Stimulated activated CD8-positive, alpha-beta memory T cell treated with anti-CD3 and anti-CD28 coated beads, Interleukin-7, amount 100 ng/mL, for 24 hours (primary cell): ENCODE measurements around the gene ODC1.

Experiments used
- DNase-seq: peaks from one replicate; pipeline ENCODE4 v3.0.0-alpha.2; 2020; ENCODE audit warnings: low read depth

ODC1 gene

DNA sequence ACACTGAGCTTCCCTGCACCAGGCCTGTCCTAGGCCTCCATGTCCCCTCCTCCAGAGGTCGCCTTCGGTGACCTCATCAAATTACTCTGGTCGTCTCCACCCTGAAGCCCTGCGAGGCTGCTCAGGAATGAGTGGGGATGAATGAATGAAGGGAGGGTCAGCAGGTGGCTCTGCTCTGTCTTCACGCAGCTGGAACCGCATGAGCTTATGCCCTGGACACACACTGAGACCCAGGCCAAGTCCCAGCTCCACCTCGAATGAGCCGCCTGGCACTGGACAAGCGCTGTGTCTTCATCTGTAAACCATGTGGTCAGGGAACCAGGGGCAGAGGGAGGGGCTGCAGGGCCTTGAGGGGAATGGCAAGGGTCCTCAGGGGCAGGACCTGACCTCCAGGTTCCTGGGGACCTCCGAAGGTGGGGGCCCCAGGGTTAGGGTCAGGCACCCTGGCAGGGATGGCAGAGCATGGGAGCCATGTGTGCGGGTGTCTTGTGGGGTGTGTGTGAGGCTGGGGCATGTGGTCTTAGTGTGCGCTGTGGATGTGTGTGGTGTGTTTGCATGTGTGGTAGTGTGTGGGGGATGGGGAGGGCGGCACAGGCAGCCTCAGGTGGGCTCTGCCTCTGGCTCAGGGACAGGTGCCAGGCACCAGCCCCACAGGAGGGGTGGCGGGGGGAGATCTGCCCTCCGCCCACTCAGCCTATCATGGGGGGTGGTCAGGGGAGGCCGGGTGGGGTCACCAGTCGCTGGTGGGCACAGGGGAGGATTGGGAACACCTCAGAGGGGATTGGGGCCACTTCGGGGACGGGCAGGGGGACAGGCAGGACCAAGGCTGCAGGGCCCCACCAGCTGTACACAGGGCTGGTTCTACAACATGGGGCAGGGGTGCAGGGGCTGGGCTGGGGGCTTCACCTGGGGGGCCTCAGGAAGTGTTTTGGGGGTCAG, 13.9 kb downstream of the ODC1 start:
- no peak for DNase-seq

DNA sequence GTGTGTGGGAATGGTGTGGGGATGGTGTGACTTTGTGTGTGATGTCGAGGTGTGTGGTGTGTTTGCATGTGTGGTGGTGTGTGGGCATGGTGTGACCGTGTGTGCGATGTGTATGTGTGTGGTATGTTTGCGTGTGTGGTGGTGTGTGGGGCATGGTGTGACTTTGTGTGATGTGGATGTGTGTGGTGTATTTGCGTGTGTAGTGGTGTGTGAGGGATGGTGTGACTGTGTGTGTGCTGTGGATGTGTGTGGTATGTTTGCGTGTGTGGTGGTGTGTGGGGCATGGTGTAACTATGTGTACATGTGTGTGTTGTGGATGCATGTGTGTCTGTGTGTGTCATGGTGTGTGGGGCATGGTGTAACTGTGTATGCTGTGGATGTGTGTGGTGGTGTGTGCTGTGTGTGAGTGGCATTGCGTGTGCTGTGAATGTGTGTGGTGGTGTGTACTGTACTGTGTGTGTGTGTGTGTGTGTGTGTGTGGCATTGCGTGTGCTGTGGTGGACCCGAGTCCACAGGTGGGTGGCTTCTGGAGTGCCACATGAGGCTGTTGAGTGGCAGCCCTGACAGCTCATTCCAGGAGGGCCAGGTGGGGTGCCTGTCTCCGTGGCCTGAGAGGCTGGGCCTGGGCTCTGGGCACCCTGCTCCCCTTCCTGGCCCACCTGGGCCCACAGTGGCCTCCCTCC, 14.7 kb downstream of the ODC1 start:
- no peak for DNase-seq

DNA sequence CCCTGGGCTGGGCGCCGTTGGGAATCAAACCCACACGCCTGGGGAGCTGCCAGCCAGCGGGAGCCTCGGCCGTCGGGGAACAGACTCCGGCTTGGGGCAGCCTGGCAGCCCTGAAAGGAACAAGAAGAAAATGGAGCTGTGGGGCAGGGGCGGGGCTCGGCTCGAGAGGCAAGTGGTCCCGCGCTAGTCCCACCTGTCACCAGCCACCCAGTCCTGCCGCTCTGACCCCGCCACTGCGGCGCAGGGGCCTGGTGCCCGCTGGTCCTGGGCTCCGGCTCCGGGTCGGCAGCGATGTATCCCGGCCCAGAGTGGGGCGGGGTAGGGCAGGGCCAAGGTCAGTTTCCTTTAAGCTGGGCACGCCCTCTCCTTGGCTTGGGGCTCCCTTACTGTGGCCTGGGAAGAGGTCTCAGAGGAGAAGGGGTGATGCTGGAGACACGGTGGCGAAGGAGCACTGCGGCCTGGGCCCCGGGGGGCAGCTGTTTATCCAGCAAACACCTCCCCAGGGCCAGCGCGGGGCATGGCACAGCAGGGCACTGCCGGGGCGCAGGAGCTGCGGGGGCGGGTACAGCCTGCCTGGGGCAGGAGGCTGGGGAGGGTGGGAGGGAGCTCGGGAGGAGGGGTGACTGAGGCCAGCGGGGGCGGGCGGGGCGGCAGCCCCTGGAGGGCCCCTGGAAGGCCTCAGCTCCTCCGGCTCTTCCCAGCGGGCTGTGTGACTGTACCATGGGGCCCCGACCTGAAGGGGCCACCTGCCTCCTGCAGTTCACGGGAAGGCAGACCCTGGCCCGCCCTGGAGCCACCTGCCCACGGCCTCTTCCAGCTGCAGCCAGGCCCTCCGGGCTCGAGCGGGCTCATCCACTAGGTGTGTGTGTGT, 15.6 kb downstream of the ODC1 start:
- DNase-seq, result no peak

DNA sequence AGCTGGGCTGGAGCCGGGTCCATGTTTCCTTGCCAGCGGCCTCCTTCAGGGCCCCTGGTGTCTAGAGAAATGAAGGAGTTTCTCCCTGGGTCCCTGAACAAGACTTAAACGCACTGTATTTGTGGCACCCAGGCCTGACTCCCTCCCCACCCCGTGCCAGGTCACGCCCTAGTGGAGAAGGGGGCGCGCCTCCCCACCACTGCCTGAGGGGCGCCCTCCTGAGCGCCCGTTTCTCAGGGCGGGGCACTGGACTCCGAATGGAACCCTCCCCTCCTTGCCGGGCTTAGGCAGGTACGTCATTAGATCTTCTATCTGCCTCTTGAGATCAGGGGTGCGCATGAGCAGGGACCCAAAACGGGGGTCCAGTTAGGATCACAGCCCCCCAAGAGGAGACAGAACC, 16.3 kb downstream of the ODC1 start:
- DNase-seq, result no peak

DNA sequence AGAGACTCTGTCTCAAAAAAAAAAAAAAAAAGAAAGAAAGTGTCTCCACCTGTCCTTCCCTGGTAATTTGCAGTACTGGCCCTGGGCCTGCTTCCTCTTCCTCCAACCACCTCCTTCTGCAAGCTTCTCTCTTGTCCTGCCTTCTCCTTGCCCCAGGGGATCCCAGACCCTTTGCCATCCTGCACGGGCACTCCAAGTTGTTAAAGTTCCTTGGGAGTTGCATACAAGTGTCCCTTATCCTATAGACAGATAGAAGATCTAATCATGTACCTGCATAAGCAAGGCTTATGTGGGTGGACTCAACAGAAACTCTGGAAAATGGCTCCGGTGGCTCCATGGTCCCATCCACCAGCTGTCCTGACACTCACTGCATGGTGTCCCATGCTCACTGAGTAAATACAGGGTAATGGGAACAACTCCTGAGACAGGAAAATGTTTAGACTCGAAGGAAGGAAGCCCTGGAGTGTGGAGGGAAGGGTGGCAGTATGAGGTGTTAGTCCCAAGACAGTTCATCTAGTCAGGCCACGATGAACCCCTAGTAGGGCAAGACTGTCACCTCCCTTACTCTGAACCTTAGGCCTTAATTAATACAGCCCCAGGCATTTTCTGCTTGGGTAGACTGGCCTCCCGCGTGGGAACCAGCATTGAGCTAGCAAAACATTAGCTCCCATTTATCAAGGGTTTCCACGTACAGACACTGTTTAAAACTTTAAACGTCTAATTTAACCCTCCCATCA, 17.1 kb downstream of the ODC1 start:
- no peak for DNase-seq

DNA sequence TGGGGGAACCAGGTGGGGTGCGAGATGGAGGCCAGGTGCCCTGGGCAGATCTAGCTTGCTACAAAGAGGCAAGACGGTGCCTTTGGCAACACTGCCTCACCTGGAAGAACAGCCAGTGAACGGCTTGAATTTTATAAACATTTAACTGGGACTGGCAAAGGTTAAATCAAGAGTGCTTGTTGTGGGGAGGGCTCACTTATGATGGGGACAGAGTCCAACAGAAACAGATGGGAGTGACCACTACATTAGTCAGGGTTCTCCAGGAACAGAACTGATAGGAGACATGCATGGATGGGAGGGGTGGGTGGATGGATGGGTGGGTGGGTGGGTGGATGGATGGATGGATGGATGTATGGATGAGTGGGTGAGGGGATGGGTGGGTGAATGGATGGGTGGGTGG, 19.2 kb downstream of the ODC1 start:
- no peak for DNase-seq

DNA sequence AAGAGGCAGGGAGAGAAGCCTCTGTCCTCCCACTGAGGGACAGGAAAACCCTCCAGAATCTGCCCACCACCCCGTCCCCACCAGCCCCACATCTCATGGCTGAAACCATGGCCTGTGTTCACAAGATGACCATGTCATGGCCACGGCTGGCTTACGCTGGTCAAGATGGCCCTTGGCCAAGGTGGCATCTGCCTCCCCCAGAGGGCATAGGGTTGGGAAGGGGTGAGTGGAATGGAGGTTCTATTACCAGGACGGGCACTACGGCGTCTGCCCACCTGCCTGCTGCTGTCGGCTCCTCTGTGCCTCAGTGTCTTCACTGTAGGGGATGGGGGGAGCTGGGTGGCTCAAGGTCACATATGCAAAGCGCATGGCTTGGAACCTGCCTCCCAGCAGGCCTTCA, 19.8 kb downstream of the ODC1 start:
- DNase-seq, result no peak

DNA sequence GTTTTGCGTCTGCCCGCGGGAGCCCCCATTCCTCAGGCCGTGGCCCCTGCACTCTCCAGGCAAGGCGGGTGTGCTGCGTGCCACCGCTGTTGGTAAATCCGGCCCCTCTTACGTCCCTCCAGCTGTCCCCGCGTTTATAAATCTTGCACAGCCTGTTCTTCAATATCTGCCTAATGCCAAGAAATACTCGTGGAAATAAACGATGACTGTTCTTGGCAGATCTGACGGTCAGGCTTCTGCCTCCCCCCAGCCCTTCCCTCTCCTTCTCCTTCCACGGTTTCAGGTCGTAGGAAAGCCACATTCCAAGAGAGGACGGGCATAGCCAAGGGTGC, 20.5 kb downstream of the ODC1 start:
- DNase-seq, result no peak

DNA sequence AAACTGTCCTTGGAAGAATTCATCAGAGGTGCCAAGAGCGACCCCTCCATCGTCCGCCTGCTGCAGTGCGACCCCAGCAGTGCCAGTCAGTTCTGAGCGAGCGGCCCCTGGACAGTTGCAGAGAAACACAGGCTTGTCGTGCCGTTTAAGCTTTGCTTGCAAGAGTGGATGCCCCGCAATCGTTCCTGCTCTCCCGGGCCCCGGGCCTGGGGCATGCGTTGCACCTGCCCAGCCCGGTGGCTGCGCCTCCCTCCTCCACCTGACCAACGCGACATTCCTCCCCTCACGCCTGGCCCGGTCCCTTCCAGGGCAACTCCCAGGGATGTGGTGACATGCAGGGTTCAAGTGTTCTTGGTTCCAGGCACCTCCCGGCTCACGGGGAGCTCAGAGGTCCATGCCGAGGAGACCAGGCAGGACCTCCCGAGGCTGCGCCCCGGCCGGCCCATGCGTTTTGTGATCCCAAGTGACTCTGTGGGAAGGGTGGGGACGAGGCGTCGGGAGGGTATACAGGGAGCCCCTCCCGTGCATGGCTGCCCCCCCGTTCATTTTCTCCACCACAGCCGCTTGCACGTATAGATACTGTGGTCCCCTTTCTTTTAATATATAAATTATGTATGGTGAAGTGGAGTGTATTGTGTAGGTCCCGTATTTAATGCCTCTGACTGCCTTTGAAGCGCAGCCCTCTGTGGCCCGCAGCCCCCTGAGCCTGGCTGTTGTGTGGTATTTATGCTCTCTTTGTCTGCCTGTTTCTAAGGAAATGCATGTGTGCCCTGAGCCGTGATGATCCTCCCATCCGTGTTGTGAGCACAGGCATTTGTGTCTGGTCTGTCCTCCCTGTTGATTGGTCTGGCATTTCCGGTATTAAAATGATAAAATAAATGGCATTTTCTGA, 21.2 kb downstream of the ODC1 start:
- no peak for DNase-seq

DNA sequence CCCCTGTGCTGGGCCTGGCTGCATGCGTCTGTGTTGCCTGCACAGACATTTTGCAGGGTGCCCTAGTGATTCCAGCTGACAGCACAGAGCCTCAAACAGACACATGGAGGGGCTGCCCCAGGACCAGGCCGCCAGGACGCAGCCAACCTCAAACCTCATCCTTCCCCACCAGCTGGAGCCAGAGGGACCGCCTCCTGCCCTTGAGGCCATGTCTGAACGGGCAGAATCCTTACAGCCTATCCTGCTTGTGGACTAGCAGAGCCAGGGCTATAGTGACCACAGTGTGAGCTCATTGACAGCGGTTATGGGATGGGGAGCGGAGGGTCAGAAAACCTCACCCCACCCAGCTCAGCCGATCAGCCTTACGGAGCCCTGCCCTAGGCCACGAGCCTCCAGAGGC, 22.4 kb downstream of the ODC1 start:
- no peak for DNase-seq

DNA sequence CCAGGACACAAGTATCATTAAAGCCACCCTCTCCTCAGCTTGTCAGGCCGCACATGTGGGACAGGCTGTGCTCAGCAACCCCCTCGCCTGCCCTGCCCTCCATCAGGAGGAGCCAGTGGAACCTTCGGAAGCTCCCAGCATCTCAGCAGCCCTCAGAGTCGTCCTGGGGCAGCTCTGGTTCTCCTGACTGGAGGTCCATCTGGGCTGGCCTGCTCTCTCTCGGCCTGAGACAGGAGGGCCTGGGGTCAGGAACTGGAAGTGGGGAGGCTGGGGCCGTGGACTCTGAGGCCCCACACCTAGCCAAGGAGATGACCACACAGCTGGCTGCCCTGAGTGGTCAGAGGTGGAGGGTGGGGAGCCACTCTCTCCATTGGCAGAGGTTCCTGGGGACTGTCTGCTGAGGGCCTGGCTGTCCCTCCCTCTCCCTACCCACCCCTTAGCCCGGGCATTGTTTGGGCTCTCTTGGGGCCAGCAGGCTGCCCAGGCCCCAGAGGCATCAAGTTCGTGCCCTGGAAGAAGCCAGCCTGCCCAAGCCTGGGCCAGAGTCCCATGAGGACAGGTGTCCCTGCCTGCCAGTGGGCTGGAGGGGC, 23.1 kb downstream of the ODC1 start:
- DNase-seq, result no peak

DNA sequence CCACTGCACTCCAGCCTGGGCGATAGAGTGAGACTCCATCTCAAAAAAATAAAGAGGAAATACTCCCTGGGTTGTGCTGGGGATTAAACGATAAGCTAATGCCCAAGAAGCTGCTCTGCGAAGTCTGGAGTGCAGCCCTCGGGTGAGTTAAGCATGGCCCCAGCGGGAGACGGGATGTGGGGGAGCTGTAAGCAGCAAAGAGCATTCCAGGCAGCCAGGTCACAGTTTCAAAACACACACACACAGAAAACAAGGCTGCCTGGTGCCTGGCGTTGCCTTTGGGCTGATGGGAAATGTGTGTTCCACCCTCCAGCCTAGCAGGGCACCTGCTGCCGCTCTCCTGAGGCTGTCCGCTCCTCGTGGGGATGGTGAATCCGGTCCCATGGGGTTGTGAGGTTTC, 24.1 kb downstream of the ODC1 start:
- no peak for DNase-seq

DNA sequence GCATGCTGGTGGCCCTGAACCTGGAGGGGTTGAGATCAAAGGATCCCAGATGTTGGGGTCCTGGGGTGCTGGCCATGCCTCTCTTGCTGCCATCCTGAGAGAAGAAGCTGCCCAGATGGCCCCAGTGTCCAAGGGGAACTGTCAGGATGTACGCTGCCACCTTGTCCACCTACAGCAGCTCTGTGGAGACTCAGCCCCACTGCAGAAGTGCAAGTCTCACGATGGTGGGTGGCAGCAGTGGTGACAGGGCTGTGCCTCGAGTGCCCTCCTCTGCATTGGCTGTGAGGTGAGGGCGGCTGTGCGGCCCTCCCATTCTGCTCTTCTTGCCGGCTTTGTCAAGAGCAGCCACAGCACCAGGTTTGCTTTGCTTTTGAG, 24.7 kb downstream of the ODC1 start:
- DNase-seq, result no peak

DNA sequence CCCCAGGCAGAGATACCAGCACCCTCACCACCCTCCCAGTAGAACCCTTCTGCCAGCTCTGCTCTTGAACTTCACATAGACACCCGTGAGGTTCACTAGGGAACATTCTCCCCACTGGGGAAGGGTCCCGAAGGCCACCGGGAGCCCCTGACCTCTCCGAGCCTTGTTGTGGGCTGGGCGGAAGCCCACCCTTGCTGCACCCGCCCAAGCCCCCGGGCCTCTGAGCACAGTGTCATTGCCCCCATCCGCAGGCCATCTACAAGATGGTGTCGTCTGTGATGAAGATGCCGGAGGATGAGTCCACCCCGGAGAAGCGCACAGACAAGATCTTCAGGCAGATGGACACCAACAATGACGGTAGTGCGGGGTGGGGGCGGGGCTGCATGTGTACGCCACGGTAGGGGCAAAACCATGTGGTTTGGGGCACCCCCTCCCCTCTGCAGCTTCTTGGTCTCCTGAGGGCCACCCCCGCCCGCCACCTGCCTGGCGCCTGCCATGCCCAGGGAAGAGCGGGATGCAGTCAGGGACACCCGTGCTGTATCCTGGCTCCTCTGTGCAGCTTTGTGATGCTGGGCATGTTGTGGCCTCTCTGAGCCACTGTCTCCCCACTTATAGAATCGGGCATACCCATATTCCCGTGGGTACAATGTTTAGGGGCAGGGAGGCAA, 25.3 kb downstream of the ODC1 start:
- DNase-seq, result no peak

DNA sequence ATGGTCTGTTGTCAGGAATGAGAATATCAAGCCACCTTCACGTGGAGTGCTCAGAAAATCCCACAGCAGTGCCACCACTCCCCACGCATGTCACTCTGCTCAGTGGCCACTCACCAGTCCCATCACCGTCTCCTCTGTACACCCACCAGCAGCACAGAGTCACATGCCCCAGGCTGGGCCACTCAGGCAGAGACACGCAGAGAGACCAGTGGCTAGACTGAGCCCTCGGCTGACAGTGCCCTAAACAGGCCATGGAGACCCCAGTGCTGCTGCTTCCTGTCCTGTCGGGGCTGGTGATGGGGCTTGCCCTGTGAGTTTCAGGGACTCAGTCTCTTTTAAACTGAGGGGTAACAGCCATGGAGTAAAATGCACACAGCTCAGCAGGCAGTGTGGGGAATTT, 25.9 kb downstream of the ODC1 start:
- no peak for DNase-seq

DNA sequence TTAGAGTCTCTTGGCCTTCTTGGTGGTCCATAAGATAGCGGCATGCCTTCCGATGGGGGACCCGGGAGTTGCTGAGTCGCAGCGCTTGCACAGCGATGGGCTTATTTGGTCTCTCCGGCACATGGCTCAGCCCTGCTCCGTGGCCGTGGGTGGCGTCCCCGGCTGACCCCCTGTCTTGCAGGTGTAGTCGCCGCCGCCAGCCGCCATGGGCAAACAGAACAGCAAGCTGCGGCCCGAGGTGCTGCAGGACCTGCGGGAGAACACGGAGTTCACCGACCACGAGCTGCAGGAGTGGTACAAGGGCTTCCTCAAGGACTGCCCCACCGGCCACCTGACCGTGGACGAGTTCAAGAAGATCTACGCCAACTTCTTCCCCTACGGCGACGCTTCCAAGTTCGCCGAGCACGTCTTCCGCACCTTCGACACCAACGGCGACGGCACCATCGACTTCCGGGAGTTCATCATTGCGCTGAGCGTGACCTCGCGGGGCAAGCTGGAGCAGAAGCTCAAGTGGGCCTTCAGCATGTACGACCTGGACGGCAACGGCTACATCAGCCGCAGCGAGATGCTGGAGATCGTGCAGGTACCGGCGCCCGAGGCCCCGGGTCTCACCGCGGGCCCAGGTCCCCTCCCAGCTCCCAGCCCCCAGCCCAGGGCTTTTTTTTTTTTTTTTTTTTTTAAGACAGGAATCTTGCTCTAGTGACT, 28.4 kb downstream of the ODC1 start:
- no peak for DNase-seq

DNA sequence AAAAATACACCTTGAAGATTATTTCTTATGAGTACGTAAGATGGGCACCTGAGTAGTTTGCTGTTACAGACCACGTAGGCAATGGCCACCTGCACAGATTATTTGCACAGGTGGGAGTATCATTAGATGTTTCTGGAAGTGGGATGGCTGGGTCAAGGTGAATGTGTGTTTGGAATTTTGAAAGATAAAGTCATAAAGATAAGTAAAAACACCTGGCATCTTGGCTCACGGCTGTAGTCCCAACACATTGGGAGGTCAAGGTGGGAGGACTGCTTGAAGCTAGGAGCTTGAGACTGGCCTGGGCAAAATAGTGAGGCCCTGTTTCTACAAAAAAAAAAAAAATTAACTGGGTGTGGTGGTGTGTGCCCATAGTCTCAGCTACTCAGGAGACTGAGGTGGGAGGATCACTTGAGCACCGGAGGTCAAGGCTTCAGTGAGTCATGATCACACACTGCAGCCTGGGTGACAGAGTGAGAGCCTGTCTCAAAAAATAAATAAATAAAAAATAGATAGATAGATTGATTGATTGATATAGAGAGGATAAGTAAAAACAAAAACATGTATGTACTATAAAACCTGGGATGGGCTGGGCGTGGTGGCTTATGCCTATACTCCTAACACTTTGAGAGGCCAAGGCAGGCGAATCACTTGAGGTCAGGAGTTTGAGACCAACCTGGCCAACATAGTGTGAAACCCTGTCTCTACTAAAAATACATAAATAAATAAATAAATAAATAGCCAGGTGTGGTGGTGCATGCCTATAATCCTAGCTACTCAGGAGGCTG, 30.4 kb downstream of the ODC1 start:
- no peak for DNase-seq

DNA sequence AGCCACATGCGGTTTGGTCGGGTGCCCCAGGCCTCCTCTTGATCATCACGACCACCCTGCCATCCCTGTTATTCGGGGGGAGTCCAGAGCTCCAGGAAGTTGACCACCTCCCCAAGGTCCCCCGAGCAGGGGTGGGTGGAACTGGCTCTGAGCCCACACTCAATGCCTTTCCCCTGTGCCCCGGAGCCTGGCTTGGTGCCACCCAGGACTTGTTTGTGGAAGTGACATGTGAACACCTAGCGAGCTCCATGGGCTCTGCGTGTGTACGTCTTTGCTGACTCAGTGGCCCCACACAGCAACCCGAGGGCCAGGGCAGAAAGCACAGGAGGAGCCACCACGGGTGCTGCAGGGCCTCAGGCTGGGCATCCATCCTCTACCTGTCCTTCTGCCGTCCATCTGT, 32.5 kb downstream of the ODC1 start:
- DNase-seq, result no peak

DNA sequence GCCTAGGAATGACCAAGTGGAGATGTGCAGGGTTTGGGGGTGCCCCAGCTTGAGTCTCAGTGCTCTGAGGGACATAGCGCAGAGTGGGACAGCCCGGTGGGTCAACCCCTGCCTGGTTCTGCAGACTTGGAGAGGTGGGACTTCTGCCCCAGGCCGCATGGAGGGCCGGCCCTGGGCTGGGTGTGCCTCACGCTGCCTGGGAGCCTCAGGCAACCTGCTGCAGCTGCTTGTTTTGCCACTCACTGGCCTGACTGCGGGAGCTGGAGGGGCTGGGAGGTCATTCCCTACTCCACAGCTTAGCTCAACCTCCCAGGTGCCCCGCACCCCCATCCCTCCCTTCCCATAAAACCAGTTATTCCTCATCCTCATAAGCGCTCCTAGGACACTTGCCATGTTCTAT, 33.1 kb downstream of the ODC1 start:
- no peak for DNase-seq
